ENCODE measurements around the gene FADS3.

- TF ChIP-seq POLR2AphosphoS5 (IDR thresholded peaks at IDR 0.05) (no peak), POLR2A (IDR thresholded peaks at IDR 0.05) (no peak)
- TF ChIP-seq, protein P1, sequence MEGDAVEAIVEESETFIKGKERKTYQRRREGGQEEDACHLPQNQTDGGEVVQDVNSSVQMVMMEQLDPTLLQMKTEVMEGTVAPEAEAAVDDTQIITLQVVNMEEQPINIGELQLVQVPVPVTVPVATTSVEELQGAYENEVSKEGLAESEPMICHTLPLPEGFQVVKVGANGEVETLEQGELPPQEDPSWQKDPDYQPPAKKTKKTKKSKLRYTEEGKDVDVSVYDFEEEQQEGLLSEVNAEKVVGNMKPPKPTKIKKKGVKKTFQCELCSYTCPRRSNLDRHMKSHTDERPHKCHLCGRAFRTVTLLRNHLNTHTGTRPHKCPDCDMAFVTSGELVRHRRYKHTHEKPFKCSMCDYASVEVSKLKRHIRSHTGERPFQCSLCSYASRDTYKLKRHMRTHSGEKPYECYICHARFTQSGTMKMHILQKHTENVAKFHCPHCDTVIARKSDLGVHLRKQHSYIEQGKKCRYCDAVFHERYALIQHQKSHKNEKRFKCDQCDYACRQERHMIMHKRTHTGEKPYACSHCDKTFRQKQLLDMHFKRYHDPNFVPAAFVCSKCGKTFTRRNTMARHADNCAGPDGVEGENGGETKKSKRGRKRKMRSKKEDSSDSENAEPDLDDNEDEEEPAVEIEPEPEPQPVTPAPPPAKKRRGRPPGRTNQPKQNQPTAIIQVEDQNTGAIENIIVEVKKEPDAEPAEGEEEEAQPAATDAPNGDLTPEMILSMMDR (IDR thresholded peaks at IDR 0.05): no peak
Measured at GRCh38 chr11:61918938-61919704, 27.8 kb upstream of the FADS3 start.
